HFFc6 (cell line): ENCODE data around the gene CEACAM7. TPM values are rescaled to one million over a fixed set of nuclear protein-coding genes. Genes with fewer than 3 reads are reported as not detected.

Source experiments
- DNase-seq: peaks from one replicate; pipeline ENCODE4 v3.0.0-alpha.2; 2018
- H3K27ac Mint-ChIP-seq: 2 replicates; pipeline ENCODE4 v1.8.0; 2020; ENCODE audit warnings: mild to moderate bottlenecking, mixed read lengths
- H3K27me3 Mint-ChIP-seq: 2 replicates; pipeline ENCODE4 v1.8.0; 2021; ENCODE audit warnings: mild to moderate bottlenecking, moderate library complexity, mixed read lengths; ENCODE audit not compliant: insufficient read depth
- H3K36me3 Mint-ChIP-seq: 2 replicates; pipeline ENCODE4 v1.8.0; 2021; ENCODE audit warnings: low read depth, mixed read lengths
- H3K4me1 Mint-ChIP-seq: 2 replicates; pipeline ENCODE4 v1.8.0; 2020; ENCODE audit warnings: low read depth, mixed read lengths
- H3K4me3 Mint-ChIP-seq: 2 replicates; pipeline ENCODE4 v1.8.0; 2020; ENCODE audit warnings: mild to moderate bottlenecking, moderate library complexity, mixed read lengths
- H3K9me3 Mint-ChIP-seq: 2 replicates; pipeline ENCODE4 v1.8.0; 2020; ENCODE audit warnings: mild to moderate bottlenecking, mixed read lengths
- total RNA-seq, 6 experiments: library from RNA; stranded (reverse); fragmentation: NEBNext Ultra II Directional; extraction: Animal tissue kit (Norgen Biotek cat#: 25700); gene quantifications; 2 replicates in 1 of 6; 3 replicates in 5 of 6; pipeline ENCODE4 v1.2.3, GENCODE V29; 2021
- TF ChIP-seq, protein P1 (sequence below): fragments of 200-600 bp; sonication (generic); IDR thresholded peaks from 2 replicates; pipeline ENCODE4 v1.5.0; 2021; ENCODE audit warnings: antibody characterized with exemption, mild to moderate bottlenecking

The CEACAM7 gene
- total RNA-seq, 6 experiments from 2014 or later = not detected

DNA sequence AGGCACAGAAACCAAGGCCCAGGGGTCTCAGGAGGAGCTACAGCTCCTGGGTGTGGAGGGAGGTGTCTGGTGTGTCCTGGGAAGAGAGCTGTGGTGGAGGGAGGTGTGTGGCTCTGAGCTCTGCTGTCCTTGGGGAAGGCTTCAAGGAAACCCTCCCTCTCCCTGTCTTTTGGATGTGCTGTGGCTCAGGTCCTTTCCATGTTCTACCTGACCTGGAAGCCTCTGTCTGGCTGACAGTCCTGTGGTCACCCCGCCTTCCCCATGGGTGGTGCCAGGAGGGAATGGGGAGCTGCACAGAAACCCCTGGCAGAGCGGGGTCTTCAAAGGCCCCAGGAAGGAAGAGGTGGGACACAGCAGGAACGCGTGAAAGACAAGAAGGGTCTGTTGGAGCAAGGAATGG, 617 bp upstream of the CEACAM7 start:
- H3K36me3 Mint-ChIP-seq = no peaks in the 10 kb centered on the region
- H3K4me3 Mint-ChIP-seq = no peak overlapping the region
- H3K9me3 Mint-ChIP-seq = no peaks in the 10 kb centered on the region
- H3K27me3 Mint-ChIP-seq = peaks cover 24% of the 10 kb centered on the region
- no peak for DNase-seq
- TF ChIP-seq, protein P1, sequence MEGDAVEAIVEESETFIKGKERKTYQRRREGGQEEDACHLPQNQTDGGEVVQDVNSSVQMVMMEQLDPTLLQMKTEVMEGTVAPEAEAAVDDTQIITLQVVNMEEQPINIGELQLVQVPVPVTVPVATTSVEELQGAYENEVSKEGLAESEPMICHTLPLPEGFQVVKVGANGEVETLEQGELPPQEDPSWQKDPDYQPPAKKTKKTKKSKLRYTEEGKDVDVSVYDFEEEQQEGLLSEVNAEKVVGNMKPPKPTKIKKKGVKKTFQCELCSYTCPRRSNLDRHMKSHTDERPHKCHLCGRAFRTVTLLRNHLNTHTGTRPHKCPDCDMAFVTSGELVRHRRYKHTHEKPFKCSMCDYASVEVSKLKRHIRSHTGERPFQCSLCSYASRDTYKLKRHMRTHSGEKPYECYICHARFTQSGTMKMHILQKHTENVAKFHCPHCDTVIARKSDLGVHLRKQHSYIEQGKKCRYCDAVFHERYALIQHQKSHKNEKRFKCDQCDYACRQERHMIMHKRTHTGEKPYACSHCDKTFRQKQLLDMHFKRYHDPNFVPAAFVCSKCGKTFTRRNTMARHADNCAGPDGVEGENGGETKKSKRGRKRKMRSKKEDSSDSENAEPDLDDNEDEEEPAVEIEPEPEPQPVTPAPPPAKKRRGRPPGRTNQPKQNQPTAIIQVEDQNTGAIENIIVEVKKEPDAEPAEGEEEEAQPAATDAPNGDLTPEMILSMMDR = no peak
- no peaks in the 10 kb centered on the region for H3K4me1 Mint-ChIP-seq
- no peak overlapping the region for H3K27ac Mint-ChIP-seq

DNA sequence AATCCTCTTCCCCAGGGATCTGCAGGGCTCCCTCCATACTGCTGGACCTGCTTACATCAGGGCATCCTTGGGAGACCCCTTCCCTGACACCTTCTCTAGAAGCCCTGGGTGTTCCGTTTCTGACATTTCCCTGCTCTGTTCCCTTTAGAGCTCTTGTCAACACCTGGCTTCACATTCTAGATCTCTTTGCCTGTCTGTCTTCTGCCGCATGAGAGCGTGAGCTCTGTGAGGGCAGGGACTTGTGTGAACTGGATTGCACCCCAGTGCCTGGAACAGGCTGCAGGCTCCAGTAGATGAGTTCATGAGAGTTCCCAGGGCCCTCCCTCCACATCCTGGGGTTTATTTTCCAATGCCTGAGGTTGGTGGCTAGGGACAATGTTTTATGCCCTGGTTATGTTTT, 651 bp downstream of the CEACAM7 start:
- no peaks in the 10 kb centered on the region for H3K36me3 Mint-ChIP-seq
- H3K4me3 Mint-ChIP-seq = no peak overlapping the region
- TF ChIP-seq, protein P1 = no peak
- no peak for DNase-seq
- no peaks in the 10 kb centered on the region for H3K9me3 Mint-ChIP-seq
- no peaks in the 10 kb centered on the region for H3K4me1 Mint-ChIP-seq
- no peak overlapping the region for H3K27ac Mint-ChIP-seq
- H3K27me3 Mint-ChIP-seq = peaks cover 28% of the 10 kb centered on the region

DNA sequence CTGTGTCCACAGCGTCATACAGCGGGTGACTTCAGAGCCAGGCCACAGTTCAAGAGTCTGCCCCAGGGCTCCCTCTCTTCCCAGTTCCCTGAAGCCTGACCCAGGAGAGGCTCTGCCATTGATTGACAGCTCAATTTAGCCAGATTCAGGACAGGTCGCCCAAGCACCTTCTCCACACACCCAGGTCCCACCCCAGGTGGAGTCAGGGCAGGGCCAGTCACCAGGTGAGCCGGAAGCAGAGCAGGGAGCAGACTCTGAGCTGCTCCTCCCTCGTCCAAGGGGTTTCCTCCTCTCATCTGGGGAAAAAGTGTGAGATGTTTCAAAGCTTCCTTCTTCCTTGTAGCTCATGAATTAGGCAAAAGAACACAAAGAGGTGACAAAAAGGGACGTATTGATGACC, 5.6 kb downstream of the CEACAM7 start:
- Mint-ChIP-seq H3K27me3 (peaks cover 14% of the 10 kb centered on the region), H3K4me1 (no peaks in the 10 kb centered on the region), H3K9me3 (no peaks in the 10 kb centered on the region), H3K27ac (no peak overlapping the region), H3K4me3 (no peak overlapping the region), H3K36me3 (no peaks in the 10 kb centered on the region)
- TF ChIP-seq, protein P1 = no peak
- no peak for DNase-seq

DNA sequence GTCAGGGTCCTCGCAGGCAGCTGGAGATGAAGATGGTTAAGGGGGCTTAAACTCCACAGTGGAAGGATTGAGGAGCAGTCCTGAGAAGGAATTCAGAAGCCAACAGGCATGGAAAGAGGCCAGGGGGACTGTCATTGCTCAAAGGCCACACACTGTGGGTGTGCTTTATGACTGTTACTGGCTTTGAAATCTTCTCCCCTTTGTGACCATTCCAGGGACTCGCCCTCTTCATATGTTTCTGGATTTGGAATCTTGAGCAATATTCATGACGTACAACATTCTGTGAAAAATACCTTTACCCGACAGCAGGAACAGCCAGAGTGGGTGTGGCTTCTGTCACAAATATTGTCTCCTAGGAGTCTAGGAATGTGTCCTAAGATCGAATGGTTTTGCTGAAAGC, 16.6 kb downstream of the CEACAM7 start:
- peaks cover 12% of the 10 kb centered on the region for H3K27me3 Mint-ChIP-seq
- TF ChIP-seq, protein P1 = no peak
- H3K9me3 Mint-ChIP-seq = no peaks in the 10 kb centered on the region
- H3K27ac Mint-ChIP-seq = no peak overlapping the region
- H3K4me1 Mint-ChIP-seq = no peaks in the 10 kb centered on the region
- no peaks in the 10 kb centered on the region for H3K36me3 Mint-ChIP-seq
- H3K4me3 Mint-ChIP-seq = no peak overlapping the region
- DNase-seq = no peak

DNA sequence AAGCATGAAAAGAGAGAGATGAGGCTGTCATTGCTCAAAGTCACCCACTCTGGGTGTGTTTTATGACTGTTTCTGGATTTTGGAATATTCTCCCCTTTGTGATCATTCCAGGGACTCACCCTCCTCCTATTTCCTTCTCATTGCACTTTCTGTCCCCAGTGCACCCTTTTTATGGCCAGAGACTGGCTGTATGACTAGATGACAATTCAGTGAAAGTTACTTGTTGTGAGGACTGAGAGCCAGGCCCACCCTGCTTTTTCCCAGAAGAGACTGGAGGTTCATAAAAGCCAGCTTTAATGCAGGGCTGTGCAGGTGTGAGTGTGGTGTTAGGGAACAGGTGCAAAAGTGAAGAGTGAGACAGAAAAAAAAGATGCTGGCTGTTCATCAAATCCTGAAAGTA, 17.3 kb downstream of the CEACAM7 start:
- Mint-ChIP-seq H3K27me3 (peaks cover 8% of the 10 kb centered on the region), H3K4me1 (no peaks in the 10 kb centered on the region), H3K4me3 (no peak overlapping the region), H3K36me3 (peaks cover 4% of the 10 kb centered on the region; the same call in 1 of the 2 replicates), H3K9me3 (peaks cover 6% of the 10 kb centered on the region), H3K27ac (no peak overlapping the region)
- DNase-seq = no peak
- TF ChIP-seq, protein P1 = no peak

DNA sequence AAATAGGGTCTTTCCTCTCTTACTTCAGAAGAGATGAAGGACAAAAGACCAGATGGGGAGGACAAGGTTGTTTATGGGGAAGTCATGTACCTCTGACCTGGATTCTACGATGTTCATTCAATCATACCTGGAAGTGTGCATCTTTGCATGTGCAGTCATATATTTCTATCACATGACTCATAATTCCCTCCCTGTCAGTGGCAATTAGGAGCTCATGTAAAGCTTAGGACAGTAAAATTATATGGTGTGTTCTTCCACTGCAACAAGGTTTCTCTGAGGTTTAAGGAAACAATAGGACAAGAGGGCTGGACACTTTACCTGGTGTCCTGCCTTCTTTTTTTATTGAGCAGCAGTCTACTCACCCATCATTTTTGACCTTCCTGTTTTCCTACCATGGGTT, 19.8 kb downstream of the CEACAM7 start:
- TF ChIP-seq, protein P1 = no peak
- no peak overlapping the region for H3K27ac Mint-ChIP-seq
- no peak overlapping the region for H3K4me3 Mint-ChIP-seq
- H3K9me3 Mint-ChIP-seq = peaks cover 21% of the 10 kb centered on the region
- peaks cover 8% of the 10 kb centered on the region for H3K27me3 Mint-ChIP-seq
- H3K4me1 Mint-ChIP-seq = no peaks in the 10 kb centered on the region
- peaks cover 9% of the 10 kb centered on the region; the same call in 1 of the 2 replicates for H3K36me3 Mint-ChIP-seq
- no peak for DNase-seq
